Pancreas (tissue), 10 donors: Measurements from ENCODE around the gene HSPA6. TPM values are rescaled to one million over a fixed set of nuclear protein-coding genes. Genes with fewer than 3 reads are reported as not detected.
"Not testable (repeated sequence)": the region's sequence is repeated elsewhere in the genome, so short reads cannot be mapped to it uniquely, and the experiment has no call there.

ENCODE experiments used
- ATAC-seq, 4 donors: fragments of 200-7000 bp; cut with Tn5 transposase; one replicate each; pipeline versions ENCODE4 v1.8.0 to v1.9.1; 2020; ENCODE audit warnings: mild to moderate bottlenecking in 4 of 4, moderate library complexity in 4 of 4
- DNase-seq, 6 donors: peaks; one replicate each; pipeline ENCODE4 v3.0.0-alpha.2; 2020
- FAIRE-seq: peaks from 2 replicates; lab custom pipeline; 2012; peaks lifted over from hg19 to GRCh38; lab: Jason Lieb, UNC
- H3K27ac ChIP-seq, 4 donors: fragments of 200-600 bp; sonication (generic); 1 replicate in 3 of 4; 2 replicates in 1 of 4; pipeline versions ENCODE4 v1.5.0 to v1.8.0; 2020
- H3K27me3 ChIP-seq, 4 donors: fragments of 200-600 bp; one replicate each; pipeline ENCODE4 v1.8.0; 2021
- H3K36me3 ChIP-seq, 3 donors: fragments of 200-600 bp; sonication (generic) in 1 of 3; one replicate each; pipeline versions ENCODE4 v1.5.0 to v1.8.0; 2020 to 2021
- H3K4me1 ChIP-seq, 3 donors: fragments of 200-600 bp; one replicate each; pipeline ENCODE4 v1.8.0; 2021
- H3K4me3 ChIP-seq, 4 donors: fragments of 200-600 bp; sonication (generic) in 2 of 4; one replicate each; pipeline versions ENCODE4 v1.5.0 to v1.8.0; 2020 to 2021
- H3K9me3 ChIP-seq, 4 donors: fragments of 200-600 bp; one replicate each; pipeline ENCODE4 v1.8.0; 2021
- CTCF ChIP-seq, 4 donors: fragments of 200-600 bp; sonication (generic) in 3 of 4; IDR thresholded peaks; one replicate each; pipeline versions ENCODE4 v1.5.0 to v1.8.0; 2021; ENCODE audit warnings: antibody characterized with exemption in 4 of 4
- WGBS, 2 donors: extraction: QIAGEN DNeasy Blood & Tissue Kit; methylation state at CpG; one replicate each; pipeline ENCODE4 v1.1.7; 2013; 5-methylcytosine and 5-hydroxymethylcytosine counted together
- intact Hi-C, 3 donors: fragments of 100-400 bp; cut with DNase I; formaldehyde crosslinking; loops; one replicate each; pipeline versions ENCODE4 v1.11.1 to v1.14.2; 2022
- polyA plus RNA-seq, 2 donors: library from polyadenylated mRNA; stranded (reverse); fragments of 200-250 nt; gene quantifications; one replicate each; pipeline ENCODE4 v1.2.3, GENCODE V29; 2013
- total RNA-seq, 6 donors: library from RNA; stranded (reverse); fragmentation: NEBNext Ultra II Directional in 4 of 6; extraction: Animal tissue kit (Norgen Biotek cat#: 25700) in 4 of 6; gene quantifications; one replicate each; pipeline versions ENCODE4 v1.2.1 to v1.2.4, GENCODE V29; 2021 to 2023
- donor health status: healthy with polysubstance abuse.
- donor health status: DM: no; HTN: no; CAD: no; lungs with moderate emphysema.
- donor health status: DM: no; HTN: no; CAD: no.
- donor health status: control.
- donor health status: control.
- donor health status: Bipolar disorder and iron deficiency.
- donor health status: DM: yes; HTN: yes; CAD: no.
- donor health status: DM: no; HTN: no; CAD: no.
- donor health status: DM: no; HTN: no; CAD: no.
- donor health status: DM: yes; HTN: yes; CAD: no.

The HSPA6 gene
- total RNA-seq, result 1 to 10 TPM in 3 of 6 donors, under 1 TPM in 3; 0.19 to 2.2 (median 0.91) TPM
- polyA plus RNA-seq, result 1 to 10 TPM; 1.6 to 3.4 TPM

- H3K27me3 ChIP-seq, H3K4me1 ChIP-seq, H3K9me3 ChIP-seq, intact Hi-C loops, H3K36me3 ChIP-seq, FAIRE-seq: not testable (repeated sequence)
- peak; percentile 49 to 87 (median 76) for DNase-seq
- WGBS, 2 donors, result 0% methylated on average over 58 to 63 of the region's 72 CpGs
- Histone ChIP-seq H3K27ac (peak within 1 kb of the TSS; percentile 34 to 91 (median 76)), H3K4me3 (peak within 1 kb of the TSS; percentile 37 to 70 (median 52))
- peak; percentile 80 to 88 (median 84) for ATAC-seq
These were observed at the start of gene HSPA6 for GRCh38 chr1:161523817-161524741. TSS of gene HSPA6 (plus strand) at chr1:161524540. CDS start at chr1:161524659, 119 bp downstream.

DNA sequence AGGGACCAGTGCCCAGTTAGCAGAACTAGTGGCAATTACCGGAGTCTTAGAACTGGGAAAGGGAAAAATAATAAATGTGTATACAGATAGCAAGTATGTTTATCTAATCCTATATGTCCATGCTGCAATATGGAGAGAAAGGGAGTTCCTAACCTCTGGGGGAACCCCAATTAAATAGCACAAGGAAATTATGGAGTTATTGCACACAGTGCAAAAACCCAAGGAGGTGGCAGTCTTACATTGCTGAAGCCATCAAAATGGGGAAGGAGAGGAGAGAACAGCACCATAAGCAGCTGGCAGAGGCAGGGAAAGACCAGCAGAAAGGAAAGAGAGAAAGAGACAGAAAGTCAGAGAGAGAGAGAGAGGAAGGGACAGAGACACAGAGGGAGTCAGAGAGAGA, 46.6 kb upstream of the HSPA6 start:
- not testable (repeated sequence) for H3K27me3 ChIP-seq

GRCh38 chr1:161478985-161479384, 45.4 kb upstream of the HSPA6 start:
- no peak for TF ChIP-seq CTCF (IDR thresholded peaks at IDR 0.05)
- Histone ChIP-seq H3K27me3 (peaks cover 0 to 3% (median 0%) of the 10 kb centered on the region in 4 donors), H3K4me1 (no peaks in the 10 kb centered on the region), H3K9me3 (no peaks in the 10 kb centered on the region), H3K36me3 (no peaks in the 10 kb centered on the region), H3K27ac (no peak overlapping the region), H3K4me3 (no peak overlapping the region)
- DNase-seq (no peak), FAIRE-seq (no peak), ATAC-seq (no peak)
- intact Hi-C loops, result no loop called here
- 78 to 83% methylated on average over 15 of the region's 15 CpGs for WGBS, 2 donors

More for the DNA sequence above, 46.6 kb upstream of the HSPA6 start:
- DNase-seq, ATAC-seq, FAIRE-seq, H3K4me1 ChIP-seq, H3K4me3 ChIP-seq, intact Hi-C loops, H3K36me3 ChIP-seq, H3K9me3 ChIP-seq, H3K27ac ChIP-seq: not testable (repeated sequence)
- WGBS, 2 donors, result 94 to 98% methylated on average over 1 of the region's 1 CpG

DNA sequence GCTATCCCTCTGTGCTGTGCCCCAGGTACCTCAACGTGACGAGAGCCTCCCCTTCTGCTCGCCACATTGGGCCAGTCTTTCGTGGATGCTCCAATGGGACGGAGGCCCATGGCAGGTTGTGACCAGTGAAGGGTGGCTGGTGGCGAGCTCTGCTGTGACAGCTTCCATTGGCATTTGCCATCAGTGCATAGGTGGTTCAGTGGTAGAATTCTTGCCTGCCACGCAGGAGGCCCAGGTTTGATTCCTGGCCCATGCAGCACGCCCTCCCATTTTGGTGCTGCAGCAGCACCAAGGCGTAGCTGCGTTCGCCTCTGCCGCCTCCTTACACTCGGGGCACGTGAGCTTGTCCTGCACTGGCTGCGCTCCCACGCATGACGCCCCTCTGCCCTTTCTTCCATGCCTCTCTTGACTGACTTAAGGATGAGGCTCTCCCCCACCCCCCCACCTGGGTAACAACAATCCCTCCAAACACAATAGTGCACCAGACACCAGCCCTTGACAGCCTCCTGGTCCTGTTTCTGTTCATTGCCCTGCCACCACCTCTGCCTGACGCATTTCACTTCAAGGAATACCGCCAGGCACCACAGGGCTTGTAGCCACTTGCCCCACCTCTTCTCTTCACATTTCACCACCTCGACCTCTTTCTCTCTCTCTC, 43.8 kb upstream of the HSPA6 start:
- intact Hi-C loops, result loop anchor here in 1 of 3 donors (10.0 kb wide), 1 partner anchor 254 kb away; no protein-coding TSS in a partner anchor
- Histone ChIP-seq H3K27ac (no peak overlapping the region), H3K9me3 (no peaks in the 10 kb centered on the region), H3K4me1 (no peaks in the 10 kb centered on the region), H3K27me3 (peaks cover 0 to 3% (median 0%) of the 10 kb centered on the region in 4 donors), H3K4me3 (no peak overlapping the region), H3K36me3 (no peaks in the 10 kb centered on the region)
- no peak for TF ChIP-seq CTCF (IDR thresholded peaks at IDR 0.05)
- no peak for FAIRE-seq
- ATAC-seq, result no peak
- WGBS, 2 donors, result 62 to 71% methylated on average over 20 of the region's 20 CpGs
- DNase-seq, result peak in 1 of 6 donors; percentile 18

DNA sequence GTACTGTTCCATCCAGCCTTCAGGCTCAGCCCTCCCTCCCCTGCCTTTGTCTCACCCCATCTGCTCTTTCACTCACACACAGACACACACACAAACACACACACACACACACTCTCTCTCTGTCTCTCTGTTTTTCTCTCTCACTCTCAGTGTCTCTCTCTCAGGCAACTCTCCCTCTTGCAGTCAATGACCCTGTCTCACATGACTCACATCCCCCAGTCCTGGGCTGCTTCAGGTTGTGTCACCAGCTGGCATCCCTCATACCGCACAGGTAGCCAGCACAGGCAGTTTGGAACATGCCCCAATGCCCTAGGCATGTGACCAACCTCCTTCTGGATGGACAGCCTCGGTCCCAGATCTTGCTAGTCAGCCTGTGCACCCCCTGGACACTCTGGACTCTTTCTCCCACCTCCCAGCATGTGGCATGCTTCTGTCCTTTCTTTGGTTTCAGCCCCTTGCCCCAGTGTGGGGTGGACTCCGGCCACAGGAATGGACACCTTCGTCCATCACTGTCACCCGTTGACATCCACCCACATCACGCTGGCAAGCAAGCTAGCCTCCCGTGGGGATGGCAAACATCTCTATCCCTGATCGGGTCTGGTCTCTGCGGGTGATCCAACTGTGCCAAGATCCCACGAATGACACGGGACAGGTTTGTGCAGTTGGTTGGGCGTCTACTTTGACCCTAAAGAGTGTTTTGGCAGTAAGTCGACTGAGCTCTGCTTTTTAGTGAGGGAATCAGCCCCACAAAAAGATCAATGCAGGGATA, 42.5 kb upstream of the HSPA6 start:
- H3K27me3 ChIP-seq, result peaks cover 0 to 3% (median 0%) of the 10 kb centered on the region in 4 donors
- WGBS, 2 donors, result 45 to 56% methylated on average over 13 of the region's 13 CpGs
- intact Hi-C loops, result loop anchor here in 1 of 3 donors (10.0 kb wide), 1 partner anchor 253 kb away; no protein-coding TSS in a partner anchor
- no peak for TF ChIP-seq CTCF (IDR thresholded peaks at IDR 0.05)
- no peak for FAIRE-seq
- no peaks in the 10 kb centered on the region for H3K9me3 ChIP-seq
- ATAC-seq, result no peak
- no peak overlapping the region for H3K4me3 ChIP-seq
- H3K27ac ChIP-seq, result no peak overlapping the region
- no peaks in the 10 kb centered on the region for H3K36me3 ChIP-seq
- H3K4me1 ChIP-seq, result no peaks in the 10 kb centered on the region
- DNase-seq, result no peak
